Naive thymus-derived CD8-positive, alpha-beta T cell (primary cell): ENCODE results near the gene SLC35F3. TPM values are rescaled to one million over a fixed set of nuclear protein-coding genes. Genes with fewer than 3 reads are reported as not detected.
"Not testable (repeated sequence)": the region's sequence is repeated elsewhere in the genome, so short reads cannot be mapped to it uniquely, and the experiment has no call there.

Experiments
- ATAC-seq, 2 donors: fragments of 150-1000 bp; cut with Tn5 transposase in 1 of 2; sonication (Bioruptor Pico), chemical (Tn5 transposase) in 1 of 2; 1 replicate in 1 of 2; 2 replicates in 1 of 2; pipeline ENCODE4 v1.10.0; 2021; ENCODE audit warnings: mild to moderate bottlenecking in 2 of 2, moderate library complexity in 2 of 2
- POLR2A ChIA-PET: fragments of 350-600 bp; sonication (Branson Sonifier 250); formaldehyde crosslinking; loops from one replicate; lab custom pipeline; 2021; ENCODE audit warnings: antibody characterized with exemption; lab: Charles Lee
- DNase-seq, 10 donors: peaks; one replicate each; pipeline versions ENCODE4 v3.0.0 to v3.0.0-alpha.2; 2020 to 2022
- H3K27ac Mint-ChIP-seq, 10 donors: one replicate each; pipeline ENCODE4 v1.8.0; 2020 to 2022; ENCODE audit warnings: mild to moderate bottlenecking in 10 of 10, mixed read lengths in 10 of 10, moderate library complexity in 4 of 10, inconsistent platforms in 1 of 10
- H3K27me3 Mint-ChIP-seq, 5 donors: one replicate each; pipeline ENCODE4 v1.8.0; 2021 to 2022; ENCODE audit warnings: mixed read lengths in 5 of 5
- H3K36me3 Mint-ChIP-seq, 3 donors: one replicate each; pipeline ENCODE4 v1.8.0; 2020 to 2022; ENCODE audit warnings: mixed read lengths in 3 of 3, mild to moderate bottlenecking in 2 of 3, inconsistent platforms in 1 of 3
- H3K4me1 Mint-ChIP-seq, 4 donors: one replicate each; pipeline ENCODE4 v1.8.0; 2021 to 2022; ENCODE audit warnings: mixed read lengths in 4 of 4
- H3K4me3 Mint-ChIP-seq, 10 donors: one replicate each; pipeline ENCODE4 v1.8.0; 2020 to 2022; ENCODE audit warnings: mild to moderate bottlenecking in 10 of 10, mixed read lengths in 10 of 10, moderate library complexity in 6 of 10, inconsistent platforms in 1 of 10
- H3K9me3 Mint-ChIP-seq, 9 donors: one replicate each; pipeline ENCODE4 v1.8.0; 2020 to 2022; ENCODE audit warnings: mixed read lengths in 9 of 9, mild to moderate bottlenecking in 3 of 9, inconsistent platforms in 1 of 9, moderate library complexity in 1 of 9
- polyA plus RNA-seq, 3 donors: library from polyadenylated mRNA; unstranded; fragments of 300-500 nt; fragmentation: Illumina TruSeq; gene quantifications; one replicate each; pipeline ENCODE4 v1.2.3, GENCODE V29; 2021
- total RNA-seq, 8 experiments: library from RNA in 2 of 8; stranded (reverse) in 2 of 8; gene quantifications; one replicate each; pipeline ENCODE4 v1.2.3 and lab custom pipeline; 2021 to 2026

SLC35F3 gene
- total and polyA plus RNA-seq, 5 experiments from 2014 or later: 0.06 to 0.63 (median 0.33) TPM; not detected in 1

- no peak for ATAC-seq
- Mint-ChIP-seq H3K9me3 (peaks cover 0 to 23% (median 14%) of the 10 kb centered on the region in 9 donors), H3K36me3 (peaks cover 0 to 17% (median 4%) of the 10 kb centered on the region in 3 donors), H3K27ac (no peak overlapping the region), H3K4me1 (no peaks in the 10 kb centered on the region), H3K4me3 (no peak overlapping the region), H3K27me3 (peaks cover 5 to 19% (median 6%) of the 10 kb centered on the region in 5 donors)
- POLR2A ChIA-PET: no interaction called here
- DNase-seq: no peak
Measured at GRCh38 chr1:234289538-234290305, 385.2 kb downstream of the SLC35F3 start.

- H3K27me3 Mint-ChIP-seq: peaks cover 7 to 27% (median 10%) of the 10 kb centered on the region in 5 donors
Measured at GRCh38 chr1:234292011-234292410, 387.5 kb downstream of the SLC35F3 start.

DNA sequence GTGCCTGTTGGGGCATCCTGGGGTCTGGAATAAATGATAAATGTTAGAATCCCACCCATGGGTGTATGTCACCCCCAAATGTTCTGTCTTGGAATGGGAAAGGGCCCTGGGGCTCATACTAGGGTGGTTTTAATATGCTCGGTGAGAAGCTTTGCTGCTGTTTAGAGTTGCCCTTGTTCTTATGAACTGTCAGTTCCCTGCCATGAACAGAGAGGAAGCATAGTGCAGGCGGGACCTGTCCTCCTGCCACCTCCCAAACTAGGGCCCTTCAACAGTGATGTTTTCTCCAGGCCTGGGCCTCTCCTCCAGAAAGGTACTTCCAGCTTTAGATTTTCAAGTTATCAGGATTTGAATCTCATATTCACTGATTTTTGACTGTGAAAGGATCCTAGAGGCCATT, 388.1 kb downstream of the SLC35F3 start:
- no peak overlapping the region for H3K27ac Mint-ChIP-seq
- POLR2A ChIA-PET: no interaction called here
- peaks cover 0 to 23% (median 15%) of the 10 kb centered on the region in 9 donors for H3K9me3 Mint-ChIP-seq
- no peaks in the 10 kb centered on the region for H3K4me1 Mint-ChIP-seq
- H3K27me3 Mint-ChIP-seq: peaks cover 7 to 27% (median 12%) of the 10 kb centered on the region in 5 donors
- peaks cover 0 to 17% (median 4%) of the 10 kb centered on the region in 3 donors for H3K36me3 Mint-ChIP-seq
- ATAC-seq (no peak), DNase-seq (no peak)
- no peak overlapping the region for H3K4me3 Mint-ChIP-seq

More at GRCh38 chr1:234292011-234292410, 387.5 kb downstream of the SLC35F3 start:
- ATAC-seq (no peak), DNase-seq (no peak)
- Mint-ChIP-seq H3K4me1 (no peaks in the 10 kb centered on the region), H3K9me3 (peaks cover 0 to 23% (median 14%) of the 10 kb centered on the region in 9 donors), H3K27ac (no peak overlapping the region), H3K36me3 (peaks cover 0 to 17% (median 4%) of the 10 kb centered on the region in 3 donors), H3K4me3 (no peak overlapping the region)
- POLR2A ChIA-PET: no interaction called here

GRCh38 chr1:234294109-234294817, 389.8 kb downstream of the SLC35F3 start:
- H3K27ac Mint-ChIP-seq: no peak overlapping the region
- ATAC-seq (no peak), DNase-seq (no peak)
- peaks cover 0 to 13% (median 4%) of the 10 kb centered on the region in 3 donors for H3K36me3 Mint-ChIP-seq
- peaks cover 7 to 27% (median 19%) of the 10 kb centered on the region in 5 donors for H3K27me3 Mint-ChIP-seq
- peaks cover 0 to 16% (median 12%) of the 10 kb centered on the region in 9 donors for H3K9me3 Mint-ChIP-seq
- H3K4me1 Mint-ChIP-seq: no peaks in the 10 kb centered on the region
- POLR2A ChIA-PET: no interaction called here
- no peak overlapping the region for H3K4me3 Mint-ChIP-seq

DNA sequence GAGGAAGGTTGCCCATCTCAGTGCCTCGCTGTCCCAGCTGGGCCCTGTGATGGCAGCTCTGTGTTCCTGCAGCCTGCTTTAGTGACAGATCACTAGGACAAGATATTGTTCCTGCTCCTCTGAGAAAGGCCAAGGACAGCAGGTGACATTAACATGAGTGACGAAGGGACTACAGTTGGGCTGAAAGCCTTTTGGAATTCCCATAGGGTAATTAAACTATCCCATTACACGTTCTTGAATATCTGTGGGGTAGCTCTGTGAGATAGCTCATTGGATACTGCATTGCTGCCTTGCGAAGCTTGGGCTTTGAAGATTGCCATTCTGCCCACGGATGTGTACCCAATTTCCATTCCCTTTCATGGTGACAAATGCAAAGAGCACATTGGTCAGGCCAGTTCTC, 390.6 kb downstream of the SLC35F3 start:
- POLR2A ChIA-PET: no interaction called here
- peak overlapping the region in 1 of 10 donors; percentile 40 for H3K27ac Mint-ChIP-seq
- H3K9me3 Mint-ChIP-seq: peaks cover 0 to 10% (median 4%) of the 10 kb centered on the region in 9 donors
- no peak overlapping the region for H3K4me3 Mint-ChIP-seq
- no peaks in the 10 kb centered on the region for H3K4me1 Mint-ChIP-seq
- H3K27me3 Mint-ChIP-seq: peaks cover 5 to 27% (median 13%) of the 10 kb centered on the region in 5 donors
- ATAC-seq: no peak
- H3K36me3 Mint-ChIP-seq: peaks cover 0 to 5% (median 3%) of the 10 kb centered on the region in 3 donors
- no peak for DNase-seq

GRCh38 chr1:234295626-234296025, 391.1 kb downstream of the SLC35F3 start:
- DNase-seq: no peak
- POLR2A ChIA-PET: no interaction called here
- Mint-ChIP-seq H3K27ac (no peak overlapping the region), H3K4me1 (no peaks in the 10 kb centered on the region), H3K36me3 (no peaks in the 10 kb centered on the region), H3K27me3 (peaks cover 5 to 27% (median 12%) of the 10 kb centered on the region in 5 donors), H3K4me3 (no peak overlapping the region), H3K9me3 (peaks cover 0 to 7% (median 0%) of the 10 kb centered on the region in 9 donors)
- no peak for ATAC-seq

DNA sequence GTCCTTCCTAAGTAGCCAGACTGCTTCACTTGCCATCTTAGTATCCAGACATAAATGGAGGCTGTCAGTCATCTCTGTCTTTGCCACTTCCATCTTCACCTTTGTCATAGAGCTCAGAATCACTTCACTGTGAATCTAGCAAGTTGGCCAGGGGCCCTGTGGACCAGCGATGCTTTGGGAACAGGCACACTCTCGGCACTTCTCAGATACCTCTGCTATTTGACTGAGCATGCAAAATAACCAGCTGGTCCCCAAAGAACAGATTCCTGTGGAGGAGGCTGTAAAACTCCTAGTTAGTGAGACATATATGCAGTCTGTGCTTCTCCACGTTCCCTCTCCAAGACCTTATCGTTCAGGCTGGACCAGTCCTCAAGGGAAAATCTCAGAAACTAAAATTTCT, 392.0 kb downstream of the SLC35F3 start:
- peaks cover 0 to 1% (median 0%) of the 10 kb centered on the region in 9 donors for H3K9me3 Mint-ChIP-seq

GRCh38 chr1:234297668-234298067, 393.2 kb downstream of the SLC35F3 start:
- H3K4me1 Mint-ChIP-seq: no peaks in the 10 kb centered on the region
- no peak for ATAC-seq
- peaks cover 5 to 26% (median 8%) of the 10 kb centered on the region in 5 donors for H3K27me3 Mint-ChIP-seq
- no peaks in the 10 kb centered on the region for H3K36me3 Mint-ChIP-seq
- DNase-seq: no peak
- no peak overlapping the region for H3K27ac Mint-ChIP-seq
- H3K9me3 Mint-ChIP-seq: peaks cover 0 to 1% (median 0%) of the 10 kb centered on the region in 9 donors
- no peak overlapping the region for H3K4me3 Mint-ChIP-seq
- POLR2A ChIA-PET: no interaction called here

More for the DNA sequence above, 392.0 kb downstream of the SLC35F3 start:
- H3K4me3 Mint-ChIP-seq: no peak overlapping the region
- no peak for DNase-seq
- no peak overlapping the region for H3K27ac Mint-ChIP-seq
- H3K27me3 Mint-ChIP-seq: peaks cover 5 to 27% (median 12%) of the 10 kb centered on the region in 5 donors
- H3K4me1 Mint-ChIP-seq: no peaks in the 10 kb centered on the region
- POLR2A ChIA-PET: interaction anchor here (0.7 kb wide), 1 partner anchor 19 kb away, joined by 3 read pairs; no protein-coding TSS in a partner anchor
- H3K36me3 Mint-ChIP-seq: no peaks in the 10 kb centered on the region
- ATAC-seq: no peak

GRCh38 chr1:234300096-234300495, 395.6 kb downstream of the SLC35F3 start:
- H3K27me3 Mint-ChIP-seq: peaks cover 2 to 16% (median 6%) of the 10 kb centered on the region in 5 donors
- ATAC-seq (no peak), DNase-seq (no peak)
- POLR2A ChIA-PET: no interaction called here
- H3K4me1 Mint-ChIP-seq: no peaks in the 10 kb centered on the region
- peaks cover 0 to 4% (median 0%) of the 10 kb centered on the region in 9 donors for H3K9me3 Mint-ChIP-seq
- no peak overlapping the region for H3K27ac Mint-ChIP-seq
- no peak overlapping the region for H3K4me3 Mint-ChIP-seq
- no peaks in the 10 kb centered on the region for H3K36me3 Mint-ChIP-seq

GRCh38 chr1:234301663-234302062, 397.2 kb downstream of the SLC35F3 start:
- POLR2A ChIA-PET: interaction anchor here (1.3 kb wide), 1 partner anchor 71 kb away, joined by 3 read pairs; the partner anchor contains the start of gene COA6
- ATAC-seq, H3K9me3 Mint-ChIP-seq, H3K27ac Mint-ChIP-seq, H3K4me1 Mint-ChIP-seq, H3K36me3 Mint-ChIP-seq, H3K4me3 Mint-ChIP-seq, DNase-seq: not testable (repeated sequence)
- H3K27me3 Mint-ChIP-seq: peaks cover 0 to 12% (median 4%) of the 10 kb centered on the region in 5 donors

DNA sequence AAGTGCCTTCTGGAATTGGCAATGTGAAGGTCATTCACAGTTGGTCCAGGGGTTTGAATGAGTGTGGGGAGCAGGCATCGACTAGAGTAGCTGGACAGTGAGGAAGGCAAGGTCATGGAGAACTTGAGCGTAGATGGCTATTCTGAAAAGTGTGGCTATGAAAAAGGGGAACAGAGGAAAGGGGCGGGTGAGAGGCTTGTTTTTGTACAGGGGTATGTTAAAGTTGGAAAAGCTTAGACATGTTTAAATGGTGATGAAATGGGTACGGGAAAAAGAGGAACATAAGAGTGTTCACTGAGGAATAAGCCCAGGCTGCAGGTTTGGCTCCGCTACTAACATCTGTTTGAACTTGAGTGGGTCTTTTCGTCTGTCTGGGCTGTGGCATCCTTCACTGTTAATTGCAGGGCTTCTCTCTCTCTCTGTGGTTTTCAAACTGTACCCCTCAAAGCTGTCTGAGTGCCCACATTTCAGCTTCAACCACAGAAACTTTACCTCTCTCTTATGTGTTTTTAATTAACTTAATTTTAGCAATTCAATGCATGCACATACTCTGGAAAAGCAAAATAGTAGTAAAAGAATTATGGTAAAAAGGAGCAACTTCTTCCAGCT, 398.0 kb downstream of the SLC35F3 start:
- no peaks in the 10 kb centered on the region for H3K4me1 Mint-ChIP-seq
- H3K27ac Mint-ChIP-seq: no peak overlapping the region
- H3K9me3 Mint-ChIP-seq: peaks cover 0 to 4% (median 0%) of the 10 kb centered on the region in 9 donors
- peak; percentile 72 to 82 for ATAC-seq
- POLR2A ChIA-PET: interaction anchor here (1.3 kb wide), 1 partner anchor 71 kb away, joined by 3 read pairs; the partner anchor contains the start of gene COA6
- H3K36me3 Mint-ChIP-seq: no peaks in the 10 kb centered on the region
- peaks cover 0 to 9% (median 2%) of the 10 kb centered on the region in 5 donors for H3K27me3 Mint-ChIP-seq
- no peak overlapping the region for H3K4me3 Mint-ChIP-seq
- DNase-seq: peak in 3 of 10 donors; percentile 21 to 31 (median 29)

DNA sequence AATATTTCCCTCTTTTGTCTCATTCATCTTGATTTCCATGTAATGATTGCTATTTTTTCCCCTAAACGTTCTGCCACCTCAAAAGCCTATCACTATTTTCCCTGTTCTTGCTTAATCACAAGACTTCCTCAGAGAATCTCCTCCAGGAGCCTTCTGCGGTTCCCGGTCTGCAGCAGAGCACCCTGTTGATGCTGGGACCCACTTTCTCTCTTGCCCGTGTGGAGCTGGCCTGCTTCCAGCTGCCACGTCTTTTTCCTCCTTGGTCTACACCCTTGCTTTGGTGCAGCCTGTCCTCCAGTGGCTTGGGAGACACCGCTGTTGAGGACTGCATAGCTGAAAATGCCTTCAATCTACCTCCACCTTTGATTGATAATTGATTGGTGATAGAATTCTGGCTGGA, 398.8 kb downstream of the SLC35F3 start:
- H3K9me3 Mint-ChIP-seq: peaks cover 0 to 4% (median 0%) of the 10 kb centered on the region in 9 donors
- ATAC-seq (no peak), DNase-seq (no peak)
- H3K27me3 Mint-ChIP-seq: peaks cover 0 to 6% (median under 1%) of the 10 kb centered on the region in 5 donors
- no peak overlapping the region for H3K4me3 Mint-ChIP-seq
- no peaks in the 10 kb centered on the region for H3K4me1 Mint-ChIP-seq
- H3K27ac Mint-ChIP-seq: no peak overlapping the region
- no peaks in the 10 kb centered on the region for H3K36me3 Mint-ChIP-seq
- POLR2A ChIA-PET: interaction anchor here (1.3 kb wide), 1 partner anchor 70 kb away, joined by 3 read pairs; the partner anchor contains the start of gene COA6
